ENCODE results near the gene KNL1. TPM values are rescaled to one million over a fixed set of nuclear protein-coding genes. Genes with fewer than 3 reads are reported as not detected.

KNL1 gene
- 1.1 and 1.2 TPM in 2 replicates for total RNA-seq

DNA sequence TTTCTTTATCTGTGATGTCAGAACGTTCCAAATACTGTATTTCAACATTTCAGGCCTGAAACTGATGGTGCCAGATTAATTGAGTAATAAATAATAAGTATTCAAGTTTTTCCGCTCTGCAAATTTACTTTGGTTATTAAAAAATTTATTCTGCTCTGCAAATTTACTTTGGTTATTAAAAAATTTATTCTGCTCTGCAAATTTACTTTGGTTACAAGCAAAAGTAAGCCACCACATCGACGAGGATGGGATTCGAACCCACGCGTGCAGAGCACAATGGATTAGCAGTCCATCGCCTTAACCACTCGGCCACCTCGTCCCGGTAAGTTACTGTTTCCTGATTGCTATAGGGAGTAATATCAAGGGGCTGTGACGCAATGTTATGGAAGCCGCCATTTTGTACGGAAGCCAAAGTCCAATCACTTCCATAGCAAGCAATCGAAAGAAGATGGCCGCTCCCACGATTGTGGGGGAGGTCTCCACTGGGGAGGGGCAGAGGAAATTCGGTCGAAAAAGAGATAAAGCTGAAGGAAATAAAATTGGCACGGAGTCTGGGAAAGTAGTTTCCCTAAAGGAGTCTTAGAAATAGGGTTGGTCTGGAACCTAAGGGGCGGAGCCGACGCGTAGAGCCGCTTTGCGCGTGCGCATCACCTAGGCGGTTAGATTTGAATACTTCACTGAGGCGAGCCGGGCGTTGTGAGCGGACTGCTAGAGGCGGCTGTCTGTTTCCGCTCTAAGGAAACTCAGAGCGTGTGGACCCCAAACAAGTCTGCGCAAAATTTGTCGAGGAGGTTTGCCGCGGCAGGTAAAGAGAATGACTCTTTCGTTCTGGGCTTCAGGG, at the start of gene KNL1:
TSS of gene KNL1 (plus strand) at position 662 of the 841 bp plus-strand sequence. CDS start 8,683 bp downstream, outside the sequence.

DNA sequence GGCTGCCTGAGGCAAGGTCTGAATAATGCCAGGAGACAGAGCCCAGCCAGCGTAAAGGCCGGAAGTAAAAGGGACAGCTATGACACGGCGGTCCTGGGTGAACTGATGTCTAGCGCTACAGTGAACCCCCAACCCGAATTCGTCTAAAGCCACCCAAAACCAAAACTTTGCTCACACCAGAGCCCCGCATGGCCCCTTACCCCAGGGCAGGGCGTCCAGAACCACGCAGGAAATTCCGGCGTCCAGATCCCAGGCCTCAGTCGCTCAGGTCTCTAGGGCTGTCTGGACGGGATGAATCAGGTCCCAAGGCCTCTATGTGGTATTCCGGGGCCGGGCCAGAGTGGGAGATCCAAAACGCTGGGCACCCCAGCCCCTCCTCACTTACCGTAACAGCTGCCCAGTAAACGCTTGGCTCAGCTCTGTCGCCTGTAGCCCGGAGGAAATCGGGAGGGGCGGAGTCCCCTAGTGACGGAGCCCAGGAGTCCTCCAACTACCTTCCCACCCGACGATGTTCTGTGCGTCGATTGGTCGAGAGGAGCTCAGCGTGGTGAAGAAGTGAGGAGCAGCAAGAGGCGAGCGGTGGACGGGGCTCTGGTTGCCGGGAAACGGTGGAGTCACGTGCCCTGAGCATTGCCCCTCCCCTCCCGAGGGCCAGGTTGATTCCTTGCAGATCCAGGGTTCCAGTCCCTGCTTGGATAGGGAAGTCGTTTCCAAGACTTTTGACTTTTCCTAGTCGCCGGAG, 29.3 kb upstream of the KNL1 start, which contains the start of gene CCDC32:
TSS of gene CCDC32 (minus strand) at position 452 of the 742 bp plus-strand sequence. CDS start 2,027 bp downstream, outside the sequence.

GRCh38 chr15:40569129-40569953, 24.7 kb upstream of the KNL1 start, which contains the start of gene RPUSD2:
Gene RPUSD2 (plus strand): TSS chr15:40569299. CDS start chr15:40569338, 39 bp downstream.

GRCh38 chr15:40694688-40695468, 100.8 kb downstream of the KNL1 start, which contains the start of gene RAD51:
Gene RAD51 (plus strand): TSS chr15:40695174. CDS start chr15:40698759, 3,585 bp downstream.

Other genes with a start within 250 kb of the KNL1 start
- not detected in 2 replicates for gene PHGR1, start 243.2 kb upstream of the KNL1 start, total RNA-seq
- 0.10 and 0.19 TPM in 2 replicates for gene DISP2, start 236.0 kb upstream of the KNL1 start, total RNA-seq
- 6.9 and 9.6 TPM in 2 replicates for gene KNSTRN, start 211.5 kb upstream of the KNL1 start, total RNA-seq
- 39.0 and 41.2 TPM in 2 replicates for gene IVD, start 188.5 kb upstream of the KNL1 start, total RNA-seq
- gene BAHD1, start 153.3 kb upstream of the KNL1 start, total RNA-seq, result 10.0 and 11.9 TPM in 2 replicates
- 23.4 and 23.8 TPM in 2 replicates for gene CHST14, start 123.3 kb upstream of the KNL1 start, total RNA-seq
- 17.5 and 17.6 TPM in 2 replicates for gene CCDC32, start 29.2 kb upstream of the KNL1 start, total RNA-seq
- 6.0 and 7.8 TPM in 2 replicates for gene RPUSD2, start 24.9 kb upstream of the KNL1 start, total RNA-seq
- 1.7 and 2.7 TPM in 2 replicates for gene RAD51, start 100.9 kb downstream of the KNL1 start, total RNA-seq
- 20.5 and 20.9 TPM in 2 replicates for gene RMDN3, start 161.0 kb downstream of the KNL1 start, total RNA-seq
- 5.8 and 10.8 TPM in 2 replicates for gene GCHFR, start 169.8 kb downstream of the KNL1 start, total RNA-seq
- 0.05 and 0.25 TPM in 2 replicates for gene C15orf62, start 175.7 kb downstream of the KNL1 start, total RNA-seq
- gene ZFYVE19, start 212.8 kb downstream of the KNL1 start, total RNA-seq, result 11.4 and 19.2 TPM in 2 replicates
- 17.0 and 43.3 TPM in 2 replicates for gene DNAJC17, start 213.2 kb downstream of the KNL1 start, total RNA-seq
- not detected in 2 replicates for gene PPP1R14D, start 234.5 kb downstream of the KNL1 start, total RNA-seq
- gene SPINT1, start 249.8 kb downstream of the KNL1 start, total RNA-seq, result 0.24 and 0.25 TPM in 2 replicates